GM12891 (cell line): ENCODE measurements around the gene LRRC53. TPM values are rescaled to one million over a fixed set of nuclear protein-coding genes. Genes with fewer than 3 reads are reported as not detected.

ENCODE experiments used
- DNase-seq: peaks from one replicate; pipeline ENCODE4 v3.0.0; 2011; ENCODE audit warnings: low spot score; ENCODE audit not compliant: insufficient read length
- FAIRE-seq: peaks from 2 replicates; lab custom pipeline; 2011; peaks lifted over from hg19 to GRCh38; lab: Jason Lieb, UNC
- PAX5 ChIP-seq: IDR thresholded peaks from 2 replicates; pipeline ENCODE4 v1.6.1; 2011; ENCODE audit warnings: low read length, moderate library complexity, mild to moderate bottlenecking; ENCODE audit not compliant: insufficient read depth, severe bottlenecking
- POLR2A ChIP-seq: IDR thresholded peaks from 2 replicates; pipeline ENCODE4 v1.6.1; 2011; ENCODE audit warnings: low read depth, low read length, control low read depth
- POLR2AphosphoS5 ChIP-seq: IDR thresholded peaks from 2 replicates; pipeline ENCODE4 v1.6.1; 2011; ENCODE audit warnings: low read depth, low read length, control low read depth
- POU2F2 ChIP-seq: IDR thresholded peaks from 2 replicates; pipeline ENCODE4 v1.6.1; 2011; ENCODE audit warnings: low read depth, mild to moderate bottlenecking, control low read depth, low read length, moderate library complexity
- SPI1 ChIP-seq: IDR thresholded peaks from 2 replicates; pipeline ENCODE4 v1.6.1; 2011; ENCODE audit warnings: low read depth, low read length, control low read depth
- TAF1 ChIP-seq: IDR thresholded peaks from 2 replicates; pipeline ENCODE4 v1.6.1; 2011; ENCODE audit warnings: low read depth, low read length, control low read depth
- polyA plus RNA-seq: library from polyadenylated mRNA; unstranded; fragments of >200 nt; gene quantifications from one replicate; pipeline ENCODE4 v1.2.1, GENCODE V29; 2012; ENCODE audit warnings: low read depth, missing spikeins, inconsistent platforms; ENCODE audit not compliant: missing spikeins

Gene LRRC53, protein sequence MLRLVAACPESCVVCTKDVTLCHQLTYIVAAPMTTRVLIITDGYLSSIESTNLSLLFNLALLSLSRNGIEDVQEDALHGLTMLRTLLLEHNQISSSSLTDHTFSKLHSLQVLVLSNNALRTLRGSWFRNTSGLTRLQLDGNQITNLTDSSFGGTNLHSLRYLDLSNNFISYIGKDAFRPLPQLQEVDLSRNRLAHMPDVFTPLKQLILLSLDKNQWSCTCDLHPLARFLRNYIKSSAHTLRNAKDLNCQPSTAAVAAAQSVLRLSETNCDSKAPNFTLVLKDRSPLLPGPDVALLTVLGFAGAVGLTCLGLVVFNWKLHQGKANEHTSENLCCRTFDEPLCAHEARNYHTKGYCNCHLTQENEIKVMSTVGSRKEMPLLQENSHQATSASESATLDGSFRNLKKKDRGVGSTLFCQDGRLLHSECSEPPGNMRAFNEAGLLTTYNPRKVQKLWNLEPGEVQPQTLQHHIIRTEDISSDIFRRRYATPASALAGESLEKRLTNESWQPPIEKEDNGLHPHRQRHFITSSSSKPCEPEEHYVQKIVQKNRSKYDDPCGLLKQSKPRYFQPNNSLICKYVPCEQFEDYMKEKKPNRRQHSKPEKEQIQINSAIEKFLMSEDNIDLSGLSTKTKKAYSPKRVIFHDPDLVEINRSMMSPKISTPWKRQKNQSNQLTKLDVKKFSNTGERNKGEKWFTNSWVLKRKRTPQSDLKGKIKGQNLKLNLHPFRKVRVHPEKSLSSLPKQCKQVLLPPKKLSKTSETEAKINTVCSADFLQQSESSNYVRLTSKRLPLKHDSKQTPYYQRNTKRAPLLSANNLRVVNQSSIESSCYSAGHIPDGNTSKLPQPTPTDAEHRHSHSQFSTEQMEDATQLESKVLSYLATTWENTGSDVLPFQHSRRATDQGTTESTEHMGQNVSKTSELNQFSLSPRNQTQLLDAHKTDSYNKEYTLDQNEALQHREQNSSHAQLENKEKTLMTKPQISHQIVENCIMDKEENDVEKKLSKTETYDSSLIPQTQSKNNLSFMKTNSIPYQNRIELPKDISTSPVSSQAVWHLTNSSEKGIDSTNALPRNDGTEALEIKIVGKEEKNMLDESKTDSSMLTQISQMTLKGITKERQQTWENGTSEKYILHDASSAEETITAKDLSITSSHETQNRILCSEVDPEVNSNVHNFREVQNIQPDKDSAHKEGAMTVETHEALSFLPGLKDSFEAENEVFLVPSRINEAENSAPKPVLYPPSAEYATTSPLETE
- polyA plus RNA-seq: not detected

DNA sequence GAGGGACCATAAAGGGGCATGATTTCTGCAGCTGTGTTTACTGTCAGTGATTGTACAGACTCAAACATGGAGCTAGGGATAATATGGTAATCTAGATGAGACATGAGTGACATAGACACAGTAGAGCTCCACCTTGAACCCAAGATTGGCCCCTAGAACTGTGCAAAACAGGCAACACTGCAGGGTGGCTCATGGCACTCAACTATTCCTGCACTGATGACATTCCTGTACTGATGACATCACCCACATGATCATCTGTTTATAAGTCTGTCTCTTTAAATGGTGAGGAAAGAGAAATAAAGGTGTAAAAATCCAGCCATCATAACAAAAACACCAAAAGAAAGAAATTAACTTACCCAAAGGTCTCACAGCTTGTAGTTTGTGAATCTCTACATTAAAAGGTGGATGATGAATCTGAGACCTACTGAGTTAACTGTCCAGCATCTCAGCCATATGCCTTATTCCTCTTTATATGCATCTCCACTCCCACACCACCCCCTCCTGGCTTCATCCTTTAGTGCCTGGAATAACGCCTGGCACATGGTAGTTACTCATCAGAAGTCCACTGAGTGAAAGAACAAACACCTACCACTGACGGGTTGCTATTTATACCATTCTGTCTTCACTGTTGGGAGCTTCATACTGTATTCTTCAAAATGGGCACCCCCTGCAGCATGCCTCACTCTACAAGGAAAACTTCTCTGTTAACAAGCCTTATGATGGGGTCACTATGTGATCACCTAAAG, at the start of gene LRRC53:
Gene LRRC53, minus strand, starts transcription at position 442 of the 746 bp plus-strand sequence. CDS start 29,262 bp downstream, outside the sequence.
- no peak for DNase-seq
- TF ChIP-seq SPI1 (no peak), TAF1 (no peak), POU2F2 (no peak), PAX5 (no peak), POLR2A (no peak), POLR2AphosphoS5 (no peak)

DNA sequence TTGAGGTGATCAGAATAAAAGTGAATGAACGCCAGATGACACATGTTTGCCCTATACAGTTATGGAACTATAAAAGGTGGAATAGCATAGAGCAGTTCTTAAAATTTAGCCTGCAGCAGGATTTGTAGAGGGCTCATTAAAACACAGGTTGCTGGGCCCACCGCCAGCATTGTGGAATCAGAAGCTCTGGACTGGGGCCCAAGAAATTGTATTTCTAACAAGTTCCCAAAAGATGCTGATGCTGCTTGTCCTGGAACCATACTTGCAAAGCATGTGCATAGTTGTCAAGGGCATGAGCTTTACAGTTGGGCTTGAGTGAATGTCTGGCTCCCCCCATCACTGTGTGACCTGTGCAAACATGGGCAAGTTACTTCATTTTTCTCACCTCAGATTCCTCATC, 37.5 kb upstream of the LRRC53 start:
- TF ChIP-seq TAF1: no peak
- no peak for TF ChIP-seq PAX5
- no peak for TF ChIP-seq POLR2AphosphoS5
- TF ChIP-seq SPI1: no peak
- TF ChIP-seq POLR2A: no peak
- no peak for TF ChIP-seq POU2F2
- no peak for FAIRE-seq
- DNase-seq: no peak

More for the DNA sequence above, at the start of gene LRRC53:
- FAIRE-seq: no peak

DNA sequence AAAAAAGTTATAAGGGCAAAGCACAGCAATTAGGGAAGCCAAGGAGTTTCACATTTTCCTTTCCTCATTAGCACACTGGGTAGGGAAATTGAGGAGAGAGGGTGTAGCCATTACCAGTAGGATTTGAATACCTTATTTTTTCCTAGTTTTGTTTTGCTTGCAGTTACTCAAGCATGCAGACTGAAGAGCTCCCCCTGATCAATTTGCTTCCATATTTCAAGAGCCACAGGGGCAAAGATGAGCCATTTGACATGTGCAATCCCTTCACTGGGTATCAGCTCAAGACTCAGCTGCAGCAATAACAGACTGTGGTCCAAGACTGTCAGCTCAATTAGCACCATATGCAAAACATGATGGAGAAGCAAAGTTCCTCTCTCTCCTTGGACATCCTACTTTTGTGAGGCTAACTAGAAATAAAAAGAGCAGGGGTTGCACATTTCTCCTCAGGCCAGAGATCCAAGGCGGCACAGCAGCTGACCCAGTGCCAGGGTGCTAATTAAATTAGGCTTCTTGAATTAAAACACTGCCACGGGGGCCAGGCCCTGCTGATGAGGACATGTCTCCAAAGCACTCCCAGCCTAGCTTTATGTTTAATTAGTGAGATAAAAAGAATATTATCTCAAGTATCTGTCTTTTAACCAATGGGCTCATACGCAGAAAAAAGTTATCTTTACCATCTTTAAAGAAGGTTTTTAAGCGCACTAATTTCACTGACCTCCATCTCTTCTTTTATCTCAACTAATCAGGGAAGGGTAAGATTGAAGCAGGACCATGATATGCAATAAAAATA, 36.7 kb upstream of the LRRC53 start:
- DNase-seq (no peak), FAIRE-seq (no peak)
- no peak for TF ChIP-seq PAX5
- no peak for TF ChIP-seq POLR2AphosphoS5
- no peak for TF ChIP-seq TAF1
- no peak for TF ChIP-seq POLR2A
- no peak for TF ChIP-seq SPI1
- TF ChIP-seq POU2F2: no peak

DNA sequence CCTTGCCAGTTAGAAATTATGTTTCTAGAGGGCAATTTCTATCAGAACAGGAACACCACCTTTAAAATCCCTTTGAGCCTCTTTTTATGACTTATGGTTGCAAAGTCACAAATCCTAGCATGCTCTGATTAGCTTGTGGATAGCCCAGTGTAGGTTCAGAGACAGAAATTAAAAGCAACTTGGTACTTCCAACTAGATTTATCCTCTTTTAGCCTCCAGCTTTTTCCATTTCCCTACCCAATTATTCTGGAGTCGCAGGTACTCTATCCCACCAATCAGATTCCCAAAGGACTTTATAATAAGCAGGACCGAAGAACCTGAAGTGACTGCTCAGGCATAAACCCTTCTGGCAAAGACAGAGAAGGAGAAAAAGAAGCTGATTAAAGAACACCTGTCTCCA, 33.4 kb upstream of the LRRC53 start:
- DNase-seq (no peak), FAIRE-seq (no peak)
- no peak for TF ChIP-seq PAX5
- TF ChIP-seq SPI1: no peak
- no peak for TF ChIP-seq POU2F2
- TF ChIP-seq POLR2AphosphoS5: no peak
- no peak for TF ChIP-seq POLR2A
- no peak for TF ChIP-seq TAF1

DNA sequence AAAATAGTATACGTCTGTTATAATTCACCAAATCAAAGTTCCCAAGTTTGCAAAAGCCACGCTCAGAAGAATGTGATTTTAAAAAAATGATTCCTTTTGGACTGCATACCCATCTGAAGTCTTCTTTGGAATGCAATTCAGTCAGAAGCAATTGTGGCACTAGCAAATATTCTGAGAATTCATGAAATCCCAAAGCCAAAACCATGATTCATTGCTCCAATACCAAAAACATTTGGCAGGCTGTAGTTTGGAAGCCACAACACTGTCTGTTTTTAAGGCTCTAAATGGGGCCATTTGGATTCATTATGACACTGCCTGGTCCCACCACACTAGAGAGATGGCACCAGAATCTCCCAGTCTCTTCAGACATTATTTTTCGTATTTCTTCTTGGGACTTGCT, 21.8 kb upstream of the LRRC53 start:
- FAIRE-seq (no peak), DNase-seq (no peak)
- TF ChIP-seq PAX5 (no peak), POLR2A (no peak), SPI1 (no peak), TAF1 (no peak), POU2F2 (no peak), POLR2AphosphoS5 (no peak)

- no peak for DNase-seq
- FAIRE-seq: no peak
- TF ChIP-seq PAX5: no peak
These were observed 19.4 kb upstream of the LRRC53 start for GRCh38 chr1:74531796-74532195.

GRCh38 chr1:74530892-74531291, 18.5 kb upstream of the LRRC53 start:
- TF ChIP-seq TAF1 (no peak), POLR2AphosphoS5 (no peak), SPI1 (no peak), POLR2A (no peak), POU2F2 (no peak), PAX5 (no peak)
- no peak for FAIRE-seq
- DNase-seq: no peak

- TF ChIP-seq PAX5 (no peak), POLR2AphosphoS5 (no peak), SPI1 (no peak), TAF1 (no peak), POU2F2 (no peak), POLR2A (no peak)
- DNase-seq (no peak), FAIRE-seq (no peak)
These were observed 15.7 kb upstream of the LRRC53 start for GRCh38 chr1:74528123-74528522.

DNA sequence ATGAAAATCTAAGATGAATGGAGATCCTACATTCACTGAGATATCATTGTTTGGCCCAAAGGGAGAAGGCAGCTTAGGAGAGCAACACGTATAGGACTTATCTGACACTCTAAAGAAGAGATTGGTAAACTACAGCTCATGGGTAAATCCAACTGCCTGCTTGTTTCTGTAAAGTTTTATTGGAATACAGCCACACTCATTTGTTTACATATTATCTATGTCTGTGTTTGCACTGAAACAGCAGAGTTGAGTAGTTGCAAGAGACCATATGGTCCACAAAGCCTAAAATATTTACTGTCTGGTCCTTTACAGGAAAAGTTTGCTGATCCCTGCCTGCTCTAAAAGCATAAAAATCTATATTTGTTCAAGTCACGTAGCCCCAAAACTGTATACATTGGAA, 14.3 kb upstream of the LRRC53 start:
- TF ChIP-seq PAX5 (no peak), POU2F2 (no peak), TAF1 (no peak), SPI1 (no peak), POLR2AphosphoS5 (no peak), POLR2A (no peak)
- DNase-seq (no peak), FAIRE-seq (no peak)
